H9 (cell line): ENCODE measurements around the gene EDC3. TPM values are rescaled to one million over a fixed set of nuclear protein-coding genes. Genes with fewer than 3 reads are reported as not detected.

Source experiments
- DNase-seq: peaks from one replicate; pipeline ENCODE4 v3.0.0-alpha.2; 2017
- H2AFZ ChIP-seq: one replicate; pipeline ENCODE4 v1.6.1; 2013; ENCODE audit warnings: mild to moderate bottlenecking, low read length, control low read depth, moderate library complexity
- H2AK5ac ChIP-seq: 2 replicates; pipeline ENCODE4 v1.6.1; 2013; ENCODE audit warnings: low read length, control low read depth, mixed read lengths; ENCODE audit not compliant: insufficient read length
- H2BK120ac ChIP-seq: one replicate; pipeline ENCODE4 v1.6.1; 2013; ENCODE audit warnings: low read depth, mild to moderate bottlenecking, low read length, control low read depth, inconsistent platforms; ENCODE audit not compliant: poor library complexity, severe bottlenecking
- H2BK12ac ChIP-seq: 2 replicates; pipeline ENCODE4 v1.6.1; 2013; ENCODE audit warnings: low read length, control low read depth, mixed read lengths, low read depth; ENCODE audit not compliant: insufficient read length
- H2BK15ac ChIP-seq: 2 replicates; pipeline ENCODE4 v1.6.1; 2013; ENCODE audit warnings: low read depth, low read length, control low read depth
- H2BK20ac ChIP-seq: one replicate; pipeline ENCODE4 v1.6.1; 2013; ENCODE audit warnings: low read depth, mild to moderate bottlenecking, low read length, control low read depth, inconsistent platforms; ENCODE audit not compliant: poor library complexity, severe bottlenecking
- H2BK5ac ChIP-seq: 2 replicates; pipeline ENCODE4 v1.6.1; 2013; ENCODE audit warnings: low read length, control low read depth, mixed read lengths; ENCODE audit not compliant: insufficient read length
- H3K14ac ChIP-seq: 2 replicates; pipeline ENCODE4 v1.6.1; 2013; ENCODE audit warnings: low read length, control low read depth; ENCODE audit not compliant: insufficient read depth
- H3K18ac ChIP-seq: 2 replicates; pipeline ENCODE4 v1.6.1; 2013; ENCODE audit warnings: low read depth, mild to moderate bottlenecking, mixed read lengths, low read length, control low read depth; ENCODE audit not compliant: insufficient read length
- H3K23ac ChIP-seq: 2 replicates; pipeline ENCODE4 v1.6.1; 2013; ENCODE audit warnings: low read length, control low read depth, mixed read lengths, low read depth; ENCODE audit not compliant: insufficient read length
- H3K23me2 ChIP-seq: 2 replicates; pipeline ENCODE4 v1.6.1; 2013; ENCODE audit warnings: low read depth, mild to moderate bottlenecking, mixed read lengths, low read length, control low read depth; ENCODE audit not compliant: insufficient read length, poor library complexity, severe bottlenecking
- H3K27ac ChIP-seq: 2 replicates; pipeline ENCODE4 v1.5.1; 2013; ENCODE audit warnings: low read length, control low read depth, mixed read lengths, low read depth; ENCODE audit not compliant: insufficient read length
- H3K27me3 ChIP-seq: 2 replicates; pipeline ENCODE4 v1.6.1; 2013; ENCODE audit warnings: low read length, control low read depth, inconsistent platforms; ENCODE audit not compliant: insufficient read depth
- H3K4ac ChIP-seq: 2 replicates; pipeline ENCODE4 v1.6.1; 2013; ENCODE audit warnings: low read depth, mild to moderate bottlenecking, control low read depth, inconsistent platforms, low read length, moderate library complexity
- H3K4me1 ChIP-seq: 2 replicates; pipeline ENCODE4 v1.6.1; 2013; ENCODE audit warnings: low read length, control low read depth, inconsistent platforms; ENCODE audit not compliant: insufficient read depth
- H3K4me2 ChIP-seq: 2 replicates; pipeline ENCODE4 v1.6.1; 2013; ENCODE audit warnings: low read length, control low read depth, mixed read lengths; ENCODE audit not compliant: insufficient read length, insufficient read depth
- H3K56ac ChIP-seq: 2 replicates; pipeline ENCODE4 v1.6.1; 2013; ENCODE audit warnings: low read depth, mild to moderate bottlenecking, mixed read lengths, low read length, control low read depth; ENCODE audit not compliant: insufficient read length
- H3K79me1 ChIP-seq: 2 replicates; pipeline ENCODE4 v1.6.1; 2013; ENCODE audit warnings: low read depth, mild to moderate bottlenecking, moderate library complexity, low read length, control low read depth, inconsistent platforms; ENCODE audit not compliant: insufficient read depth, poor library complexity, severe bottlenecking
- H3K79me2 ChIP-seq: 2 replicates; pipeline ENCODE4 v1.6.1; 2013; ENCODE audit warnings: low read length, control low read depth, inconsistent platforms; ENCODE audit not compliant: insufficient read depth
- H3K9ac ChIP-seq: 2 replicates; pipeline ENCODE4 v1.6.1; 2013; ENCODE audit warnings: low read length, control low read depth, mixed read lengths; ENCODE audit not compliant: insufficient read length; ENCODE audit errors: extremely low read depth
- H3K9me3 ChIP-seq: one replicate; pipeline ENCODE4 v1.6.1; 2013; ENCODE audit warnings: low read depth, low read length, inconsistent platforms; ENCODE audit not compliant: control insufficient read depth
- H3T11ph ChIP-seq: one replicate; pipeline ENCODE4 v1.6.1; 2013; ENCODE audit warnings: mild to moderate bottlenecking, low read length, control low read depth, inconsistent platforms
- H4K20me1 ChIP-seq: one replicate; pipeline ENCODE4 v1.6.1; 2013; ENCODE audit not compliant: control insufficient read depth, insufficient read length, insufficient read depth
- H4K5ac ChIP-seq: 2 replicates; pipeline ENCODE4 v1.6.1; 2013; ENCODE audit warnings: low read depth, mild to moderate bottlenecking, mixed read lengths, low read length, control low read depth; ENCODE audit not compliant: insufficient read length
- H4K8ac ChIP-seq: replicated peaks from 2 replicates; pipeline ENCODE4 v1.6.1; 2013; ENCODE audit warnings: low read length, control low read depth, mixed read lengths, low read depth; ENCODE audit not compliant: insufficient read length
- H4K91ac ChIP-seq: 2 replicates; pipeline ENCODE4 v1.6.1; 2013; ENCODE audit warnings: low read depth, mild to moderate bottlenecking, moderate library complexity, mixed read lengths, low read length, control low read depth; ENCODE audit not compliant: insufficient read length
- H3K27ac Mint-ChIP-seq, 3 experiments: 2 replicates in 2 of 3; 3 replicates in 1 of 3; pipeline ENCODE4 v1.8.0; 2020 to 2021; ENCODE audit warnings: mixed read lengths in 3 of 3, mild to moderate bottlenecking in 1 of 3, moderate library complexity in 1 of 3
- H3K27me3 Mint-ChIP-seq: 2 replicates; pipeline ENCODE4 v1.8.0; 2021; ENCODE audit warnings: low read depth, mild to moderate bottlenecking, moderate library complexity, mixed read lengths
- H3K36me3 Mint-ChIP-seq, 3 experiments: 2 replicates in 2 of 3; 3 replicates in 1 of 3; pipeline ENCODE4 v1.8.0; 2020 to 2021; ENCODE audit warnings: low read depth in 3 of 3, mixed read lengths in 3 of 3; ENCODE audit not compliant: insufficient read depth in 1 of 3
- H3K4me1 Mint-ChIP-seq, 2 experiments: 2 replicates each; pipeline ENCODE4 v1.8.0; 2020; ENCODE audit warnings: mixed read lengths in 2 of 2
- H3K4me3 Mint-ChIP-seq, 2 experiments: 2 replicates in 1 of 2; 3 replicates in 1 of 2; pipeline ENCODE4 v1.8.0; 2020 to 2021; ENCODE audit warnings: mild to moderate bottlenecking in 2 of 2, mixed read lengths in 2 of 2, moderate library complexity in 1 of 2
- H3K9me3 Mint-ChIP-seq, 2 experiments: 2 replicates in 1 of 2; 3 replicates in 1 of 2; pipeline ENCODE4 v1.8.0; 2020; ENCODE audit warnings: mild to moderate bottlenecking in 2 of 2, mixed read lengths in 2 of 2, moderate library complexity in 1 of 2
- WGBS: extraction: QIAGEN DNeasy Blood & Tissue Kit; methylation state at CpG from one replicate; pipeline ENCODE4 v1.1.7; 2013; ENCODE audit warnings: missing lambda C conversion rate, low lambda C conversion rate, mixed read lengths; ENCODE audit not compliant: insufficient read length; ENCODE audit errors: extremely low coverage; 5-methylcytosine and 5-hydroxymethylcytosine counted together
- total RNA-seq: library from RNA; stranded (reverse); gene quantifications from 2 replicates; pipeline ENCODE4 v1.2.1, GENCODE V29; 2021
- TF ChIP-seq, protein P1 (sequence below): fragments of 200-600 bp; sonication (generic); conservative IDR thresholded peaks from 3 replicates; pipeline ENCODE4 v1.8.0; 2021; ENCODE audit warnings: antibody characterized with exemption, mild to moderate bottlenecking

Gene EDC3
- total RNA-seq, 1 experiment from 2014 or later, result 60.5 TPM

DNA sequence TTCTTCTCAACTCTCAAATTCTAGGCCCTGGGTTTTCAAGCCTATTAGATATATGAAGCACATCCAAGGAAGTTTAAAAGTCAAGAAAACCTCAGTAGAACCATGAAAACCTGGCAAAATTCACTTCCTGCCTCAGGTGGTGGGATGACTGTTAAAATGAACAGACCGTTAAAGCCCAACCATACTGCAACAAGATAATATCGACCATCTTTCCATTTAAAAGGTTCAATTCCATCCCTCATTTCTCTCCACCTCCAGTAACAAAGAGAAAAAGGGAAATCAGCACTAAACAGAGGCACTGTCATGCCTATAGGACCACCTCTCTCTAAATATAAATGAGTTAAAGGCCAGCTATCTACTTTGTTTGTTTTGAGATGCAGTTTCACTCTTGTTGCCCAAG is 31.2 kb downstream of the EDC3 start:
- Histone ChIP-seq H2AFZ (no peak overlapping the region), H3K9me3 (no peaks in the 10 kb centered on the region), H2BK120ac (no peak overlapping the region), H3K79me1 (peaks cover 3% of the 10 kb centered on the region), H4K8ac (no peak overlapping the region), H2BK5ac (no peak overlapping the region), H4K20me1 (no peaks in the 10 kb centered on the region), H3K56ac (no peak overlapping the region), H2BK12ac (no peak overlapping the region), H3K9ac (no peak overlapping the region), H3K4me1 (no peaks in the 10 kb centered on the region), H3K27ac (no peak overlapping the region), H3K4ac (no peak overlapping the region), H3K23ac (no peak overlapping the region), H3K27me3 (no peaks in the 10 kb centered on the region), H3T11ph (no peak overlapping the region), H2AK5ac (no peak overlapping the region), H3K14ac (no peak overlapping the region), H3K4me2 (no peak overlapping the region), H2BK15ac (no peak overlapping the region), H3K18ac (no peak overlapping the region), H3K79me2 (peaks cover 2% of the 10 kb centered on the region; the same call in 1 of the 2 replicates), H2BK20ac (no peak overlapping the region), H3K23me2 (no peaks in the 10 kb centered on the region), H4K5ac (no peak overlapping the region), H4K91ac (no peak overlapping the region)
- 0 out of 7 replicates have a peak overlapping the region, but pooled peaks of 1 of the 3 experiments have one; percentile 40 for H3K27ac Mint-ChIP-seq
- H3K4me1 Mint-ChIP-seq, result peaks cover 4% of the 10 kb centered on the region in 2 experiments; a peak in 2 of 4 replicates
- TF ChIP-seq, protein P1, sequence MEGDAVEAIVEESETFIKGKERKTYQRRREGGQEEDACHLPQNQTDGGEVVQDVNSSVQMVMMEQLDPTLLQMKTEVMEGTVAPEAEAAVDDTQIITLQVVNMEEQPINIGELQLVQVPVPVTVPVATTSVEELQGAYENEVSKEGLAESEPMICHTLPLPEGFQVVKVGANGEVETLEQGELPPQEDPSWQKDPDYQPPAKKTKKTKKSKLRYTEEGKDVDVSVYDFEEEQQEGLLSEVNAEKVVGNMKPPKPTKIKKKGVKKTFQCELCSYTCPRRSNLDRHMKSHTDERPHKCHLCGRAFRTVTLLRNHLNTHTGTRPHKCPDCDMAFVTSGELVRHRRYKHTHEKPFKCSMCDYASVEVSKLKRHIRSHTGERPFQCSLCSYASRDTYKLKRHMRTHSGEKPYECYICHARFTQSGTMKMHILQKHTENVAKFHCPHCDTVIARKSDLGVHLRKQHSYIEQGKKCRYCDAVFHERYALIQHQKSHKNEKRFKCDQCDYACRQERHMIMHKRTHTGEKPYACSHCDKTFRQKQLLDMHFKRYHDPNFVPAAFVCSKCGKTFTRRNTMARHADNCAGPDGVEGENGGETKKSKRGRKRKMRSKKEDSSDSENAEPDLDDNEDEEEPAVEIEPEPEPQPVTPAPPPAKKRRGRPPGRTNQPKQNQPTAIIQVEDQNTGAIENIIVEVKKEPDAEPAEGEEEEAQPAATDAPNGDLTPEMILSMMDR, result no peak
- WGBS, result no CpG with 5 or more reads among the region's 2 CpGs
- peaks cover 0 to 7% (median 0%) of the 10 kb centered on the region in 3 experiments; a peak in 4 of 7 replicates for H3K36me3 Mint-ChIP-seq
- DNase-seq, result no peak
- no peaks in the 10 kb centered on the region for H3K9me3 Mint-ChIP-seq
- H3K27me3 Mint-ChIP-seq, result no peaks in the 10 kb centered on the region
- no peak overlapping the region for H3K4me3 Mint-ChIP-seq
